ELF-1 (cell line): ENCODE measurements around the gene VBP1.
"Not testable (repeated sequence)": the region's sequence is repeated elsewhere in the genome, so short reads cannot be mapped to it uniquely, and the experiment has no call there.

Experiments
- DNase-seq: peaks from one replicate; pipeline ENCODE4 v3.0.0-alpha.2; 2016; ENCODE audit warnings: low read depth, low spot score

The VBP1 gene

GRCh38 chrX:155216179-155216939 lies at the start of gene VBP1:
TSS of gene VBP1 (plus strand) at chrX:155216460. CDS start at chrX:155216483, 23 bp downstream.
- peak; percentile 99 for DNase-seq

GRCh38 chrX:155169881-155170280 lies 46.4 kb upstream of the VBP1 start:
- DNase-seq: no peak

- no peak for DNase-seq
Measured at GRCh38 chrX:155179346-155179997, 36.8 kb upstream of the VBP1 start.

- DNase-seq: no peak
Measured at GRCh38 chrX:155188786-155189185, 27.5 kb upstream of the VBP1 start.

- DNase-seq: no peak
Measured at GRCh38 chrX:155211208-155211607, 5.1 kb upstream of the VBP1 start.

GRCh38 chrX:155213731-155214130 lies 2.5 kb upstream of the VBP1 start:
- no peak for DNase-seq

- DNase-seq: no peak
Measured at GRCh38 chrX:155215443-155216178, 649 bp upstream of the VBP1 start.

GRCh38 chrX:155216940-155217440 lies 730 bp downstream of the VBP1 start:
- DNase-seq: no peak

GRCh38 chrX:155218777-155219176 lies 2.5 kb downstream of the VBP1 start:
- no peak for DNase-seq

GRCh38 chrX:155221351-155221750 lies 5.1 kb downstream of the VBP1 start:
- DNase-seq: no peak

- DNase-seq: not testable (repeated sequence)
Measured at GRCh38 chrX:155223746-155224145, 7.5 kb downstream of the VBP1 start.

- DNase-seq: no peak
Measured at GRCh38 chrX:155225774-155226173, 9.5 kb downstream of the VBP1 start.

- no peak for DNase-seq
Measured at GRCh38 chrX:155231163-155231562, 14.9 kb downstream of the VBP1 start.

GRCh38 chrX:155235891-155236290 lies 19.6 kb downstream of the VBP1 start:
- no peak for DNase-seq

- DNase-seq: no peak
Measured at GRCh38 chrX:155237719-155238118, 21.5 kb downstream of the VBP1 start.

- no peak for DNase-seq
Measured at GRCh38 chrX:155242300-155242699, 26.0 kb downstream of the VBP1 start.

- DNase-seq: no peak
Measured at GRCh38 chrX:155246748-155247147, 30.5 kb downstream of the VBP1 start.

- DNase-seq: no peak
Measured at GRCh38 chrX:155247497-155247896, 31.2 kb downstream of the VBP1 start.

GRCh38 chrX:155251391-155251790 lies 35.1 kb downstream of the VBP1 start:
- DNase-seq: no peak

GRCh38 chrX:155259752-155260151 lies 43.5 kb downstream of the VBP1 start:
- peak; percentile 21 for DNase-seq

GRCh38 chrX:155262970-155263754 lies 46.9 kb downstream of the VBP1 start:
- no peak for DNase-seq
